Osteocyte (in vitro differentiated cells): ENCODE measurements around the gene CDC73. TPM values are rescaled to one million over a fixed set of nuclear protein-coding genes. Genes with fewer than 3 reads are reported as not detected.

Source experiments
- DNase-seq: peaks from one replicate; pipeline ENCODE4 v3.0.0; 2021; ENCODE audit warnings: mixed read lengths; ENCODE audit not compliant: unreplicated experiment; ENCODE audit errors: extremely low spot score
- H3K27ac Mint-ChIP-seq: one replicate; pipeline ENCODE4 v1.8.0; 2021; ENCODE audit warnings: mild to moderate bottlenecking, mixed read lengths; ENCODE audit not compliant: unreplicated experiment
- H3K27me3 Mint-ChIP-seq: one replicate; pipeline ENCODE4 v1.8.0; 2021; ENCODE audit warnings: mixed read lengths; ENCODE audit not compliant: unreplicated experiment
- H3K36me3 Mint-ChIP-seq: one replicate; pipeline ENCODE4 v1.8.0; 2021; ENCODE audit warnings: mixed read lengths; ENCODE audit not compliant: unreplicated experiment
- H3K4me1 Mint-ChIP-seq: one replicate; pipeline ENCODE4 v1.8.0; 2021; ENCODE audit warnings: mixed read lengths; ENCODE audit not compliant: unreplicated experiment
- H3K4me3 Mint-ChIP-seq: one replicate; pipeline ENCODE4 v1.8.0; 2021; ENCODE audit warnings: mild to moderate bottlenecking, moderate library complexity, mixed read lengths; ENCODE audit not compliant: unreplicated experiment
- H3K9me3 Mint-ChIP-seq: one replicate; pipeline ENCODE4 v1.8.0; 2021; ENCODE audit warnings: mixed read lengths; ENCODE audit not compliant: unreplicated experiment
- total RNA-seq: library from RNA; stranded (reverse); gene quantifications from 2 replicates; pipeline ENCODE4 v1.2.1, GENCODE V29; 2021
- TF ChIP-seq, protein P1 (sequence below): fragments of 200-600 bp; sonication (generic); IDR thresholded peaks from 2 replicates; pipeline ENCODE4 v1.5.0; 2021; ENCODE audit warnings: antibody characterized with exemption, mild to moderate bottlenecking, moderate library complexity

Gene CDC73
- total RNA-seq, 1 donor from 2014 or later: 73.3 TPM

DNA sequence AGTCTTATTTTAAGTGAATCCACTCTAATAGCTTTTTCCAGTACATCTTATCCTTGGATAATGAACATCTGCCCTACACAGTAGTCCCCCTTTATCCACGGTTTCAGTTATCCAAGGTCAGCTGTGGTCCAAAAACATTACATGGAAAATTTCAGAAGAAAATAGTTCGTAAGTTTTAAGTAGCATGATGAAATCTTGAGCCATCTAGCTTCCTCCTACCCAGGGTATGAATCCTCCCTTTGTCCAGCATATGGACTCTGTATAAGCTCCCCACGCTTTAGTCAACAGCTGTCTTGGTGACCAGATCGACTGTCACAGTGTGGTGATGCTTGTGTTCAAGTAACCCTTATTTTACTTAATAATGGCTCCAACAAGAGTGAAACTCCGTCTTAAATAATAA, 19.2 kb upstream of the CDC73 start:
- Mint-ChIP-seq H3K4me1 (peaks cover 28% of the 10 kb centered on the region), H3K27ac (peak overlapping the region; percentile 35), H3K36me3 (peaks cover 11% of the 10 kb centered on the region), H3K4me3 (no peak overlapping the region), H3K9me3 (no peaks in the 10 kb centered on the region), H3K27me3 (no peaks in the 10 kb centered on the region)
- no peak for DNase-seq
- TF ChIP-seq, protein P1, sequence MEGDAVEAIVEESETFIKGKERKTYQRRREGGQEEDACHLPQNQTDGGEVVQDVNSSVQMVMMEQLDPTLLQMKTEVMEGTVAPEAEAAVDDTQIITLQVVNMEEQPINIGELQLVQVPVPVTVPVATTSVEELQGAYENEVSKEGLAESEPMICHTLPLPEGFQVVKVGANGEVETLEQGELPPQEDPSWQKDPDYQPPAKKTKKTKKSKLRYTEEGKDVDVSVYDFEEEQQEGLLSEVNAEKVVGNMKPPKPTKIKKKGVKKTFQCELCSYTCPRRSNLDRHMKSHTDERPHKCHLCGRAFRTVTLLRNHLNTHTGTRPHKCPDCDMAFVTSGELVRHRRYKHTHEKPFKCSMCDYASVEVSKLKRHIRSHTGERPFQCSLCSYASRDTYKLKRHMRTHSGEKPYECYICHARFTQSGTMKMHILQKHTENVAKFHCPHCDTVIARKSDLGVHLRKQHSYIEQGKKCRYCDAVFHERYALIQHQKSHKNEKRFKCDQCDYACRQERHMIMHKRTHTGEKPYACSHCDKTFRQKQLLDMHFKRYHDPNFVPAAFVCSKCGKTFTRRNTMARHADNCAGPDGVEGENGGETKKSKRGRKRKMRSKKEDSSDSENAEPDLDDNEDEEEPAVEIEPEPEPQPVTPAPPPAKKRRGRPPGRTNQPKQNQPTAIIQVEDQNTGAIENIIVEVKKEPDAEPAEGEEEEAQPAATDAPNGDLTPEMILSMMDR: no peak

DNA sequence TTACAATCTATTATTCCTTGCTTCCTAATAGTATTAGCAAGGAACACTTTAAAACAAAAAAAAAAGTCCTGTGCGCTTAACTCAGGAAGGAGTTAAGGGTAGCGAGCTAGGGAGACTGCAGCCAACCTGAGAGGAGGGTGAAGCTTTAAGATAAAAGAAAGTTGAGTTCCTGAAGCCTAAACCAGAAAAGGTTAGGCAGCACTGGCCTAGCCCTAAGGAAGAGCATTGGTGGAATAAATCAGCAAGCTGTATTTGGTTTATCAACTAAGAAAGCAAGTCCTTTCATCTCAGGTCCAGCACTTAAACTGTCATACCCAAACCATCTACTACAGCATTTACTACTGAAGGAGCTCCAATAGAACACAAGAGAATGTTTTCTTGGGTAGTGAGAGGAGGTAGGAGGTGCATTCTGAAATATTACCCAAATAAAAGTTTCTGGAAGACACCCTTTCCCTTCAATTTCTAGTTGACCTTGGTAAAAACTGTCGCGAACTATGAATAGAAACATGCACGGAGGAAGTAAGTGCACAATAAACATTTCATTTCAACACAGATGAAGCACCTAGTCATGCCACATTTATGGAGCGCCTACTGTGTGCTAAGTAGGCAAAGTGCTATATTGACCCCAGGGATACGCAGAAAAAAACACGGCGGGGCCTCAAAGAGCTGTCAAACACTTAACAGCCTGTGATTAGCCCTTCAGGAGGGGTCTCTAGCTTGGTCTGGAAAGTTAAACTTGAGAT, 17.9 kb upstream of the CDC73 start:
- H3K4me1 Mint-ChIP-seq: peaks cover 28% of the 10 kb centered on the region
- peak overlapping the region; percentile 90 for H3K4me3 Mint-ChIP-seq
- TF ChIP-seq, protein P1: no peak
- no peak for DNase-seq
- peak overlapping the region; percentile 90 for H3K27ac Mint-ChIP-seq
- H3K36me3 Mint-ChIP-seq: peaks cover 4% of the 10 kb centered on the region
- no peaks in the 10 kb centered on the region for H3K9me3 Mint-ChIP-seq
- no peaks in the 10 kb centered on the region for H3K27me3 Mint-ChIP-seq

DNA sequence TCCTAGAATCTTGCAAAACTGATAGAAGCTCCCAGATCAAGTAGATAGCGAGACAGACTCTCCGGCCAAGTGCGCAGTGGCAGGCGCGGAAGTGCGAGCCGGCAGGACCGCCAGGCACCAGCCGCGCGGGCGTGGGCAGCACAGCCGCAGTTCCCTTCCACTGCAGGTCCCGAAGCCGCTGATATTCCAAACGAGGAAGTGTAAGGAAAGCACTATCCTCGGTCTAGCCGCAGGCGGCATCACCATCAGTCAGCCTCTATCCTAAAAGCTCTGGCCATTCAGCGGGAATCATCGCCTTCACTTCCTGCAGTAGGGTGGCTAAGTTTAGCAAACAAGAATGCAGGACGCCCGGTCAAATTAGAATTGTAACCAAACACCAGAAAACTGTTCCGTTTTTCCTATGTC, 17.3 kb upstream of the CDC73 start:
- Mint-ChIP-seq H3K4me3 (peak overlapping the region; percentile 90), H3K27ac (peak overlapping the region; percentile 90), H3K9me3 (no peaks in the 10 kb centered on the region), H3K36me3 (peaks cover 3% of the 10 kb centered on the region), H3K4me1 (peaks cover 28% of the 10 kb centered on the region), H3K27me3 (no peaks in the 10 kb centered on the region)
- TF ChIP-seq, protein P1: no peak
- DNase-seq: peak; percentile 85

DNA sequence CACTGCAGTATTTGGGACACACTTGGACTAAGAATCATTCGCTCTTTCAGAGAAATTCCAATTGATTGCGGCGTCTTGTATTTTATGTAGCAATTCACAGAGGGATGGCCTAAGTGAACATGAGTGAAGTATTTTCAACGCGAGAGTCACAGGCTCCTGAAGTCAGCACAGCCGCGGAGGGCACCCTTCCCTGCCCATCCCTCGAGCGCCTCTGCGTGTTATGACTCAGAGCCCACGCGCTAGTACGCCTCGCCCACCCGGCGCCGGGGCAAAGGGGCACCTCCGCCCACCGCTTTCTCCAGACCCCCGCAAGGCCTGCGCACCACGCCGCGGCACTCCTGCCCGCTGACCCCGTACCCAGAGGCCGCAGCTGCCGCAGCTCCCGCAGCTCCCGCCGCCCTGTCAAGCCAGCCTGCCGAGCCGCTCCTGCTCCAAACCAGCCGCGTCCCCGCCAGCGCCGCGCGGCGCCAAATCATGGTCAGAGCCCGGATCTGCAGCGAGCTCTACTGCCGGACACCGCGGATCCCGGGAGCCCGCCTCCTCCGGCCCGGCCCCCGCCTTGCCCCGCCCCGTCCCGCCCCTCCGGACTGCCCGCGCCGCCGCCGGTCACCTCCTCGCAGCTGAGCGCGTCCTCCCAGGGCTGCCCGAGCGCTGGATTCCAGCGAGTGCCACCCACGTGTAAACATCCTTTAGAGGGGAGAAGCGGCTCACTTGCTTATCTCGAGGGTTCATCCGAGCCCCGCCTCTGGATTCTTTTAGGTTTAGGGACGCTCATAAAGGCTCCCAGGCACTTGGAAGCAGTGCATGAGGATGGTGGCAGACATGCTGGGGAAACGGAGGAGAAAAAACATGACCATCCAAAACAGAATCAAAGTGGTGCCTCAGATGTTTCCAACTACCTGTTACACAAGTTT, 16.7 kb upstream of the CDC73 start, which contains the start of gene GLRX2:
Gene GLRX2 (minus strand): TSS at position 508 of the 914 bp plus-strand sequence. CDS start 32 bp downstream, at position 476.
- no peaks in the 10 kb centered on the region for H3K9me3 Mint-ChIP-seq

More for the DNA sequence above, 16.7 kb upstream of the CDC73 start, which contains the start of gene GLRX2:
- peak; percentile 93 for DNase-seq
- H3K4me1 Mint-ChIP-seq: peaks cover 29% of the 10 kb centered on the region
- H3K27ac Mint-ChIP-seq: peak within 1 kb of the TSS; percentile 90
- peak within 1 kb of the TSS; percentile 90 for H3K4me3 Mint-ChIP-seq
- TF ChIP-seq, protein P1: peak; percentile 18
- no peaks in the 10 kb centered on the region for H3K27me3 Mint-ChIP-seq
- peaks cover 3% of the 10 kb centered on the region for H3K36me3 Mint-ChIP-seq
